Measurements from ENCODE around the gene PCSK6.

- TF ChIP-seq CTCF (conservative IDR thresholded peaks at IDR 0.05; ENCODE audit: low read length) (no peak), EZH2phosphoT487 (IDR thresholded peaks at IDR 0.05; ENCODE audit: borderline replicate concordance, low read depth, low read length) (no peak)
Observed at GRCh38 chr15:101255615-101256241, 233.8 kb downstream of the PCSK6 start.
